Endothelial cell of umbilical vein (primary cell): ENCODE data around the gene ZNF699. TPM values are rescaled to one million over a fixed set of nuclear protein-coding genes. Genes with fewer than 3 reads are reported as not detected.

ENCODE experiments used
- BruUV-seq: library from RNA; stranded (reverse); fragments of 400-500 nt; replicated peaks from 2 replicates; lab custom pipeline; 2021; lab: Mats Ljungman, UMichigan
- CTCF ChIA-PET: fragments of 300-600, 350-600 bp; sonication (Branson Sonifier 250); formaldehyde crosslinking; loops from one replicate; lab custom pipeline; 2021; ENCODE audit warnings: antibody characterized with exemption, inconsistent platforms; lab: Charles Lee
- POLR2A ChIA-PET: fragments of 300-600, 350-600 bp; sonication (Branson Sonifier 250); formaldehyde crosslinking; loops from one replicate; lab custom pipeline; 2021; ENCODE audit warnings: antibody characterized with exemption, inconsistent platforms; lab: Charles Lee
- DNase-seq: peaks from one replicate; pipeline ENCODE4 v3.0.0-alpha.2; 2011; ENCODE audit warnings: low read depth, low spot score
- FAIRE-seq: peaks from 2 replicates; lab custom pipeline; 2011; peaks lifted over from hg19 to GRCh38; lab: Jason Lieb, UNC
- H2AFZ ChIP-seq: 2 replicates; pipeline ENCODE4 v1.6.0; 2012; ENCODE audit warnings: low read depth, low read length, control low read depth, inconsistent platforms
- H3K27ac ChIP-seq: 2 replicates; pipeline ENCODE4 v1.5.1; 2011; ENCODE audit warnings: low read depth, mild to moderate bottlenecking, control low read depth, low read length, moderate library complexity; ENCODE audit not compliant: insufficient read depth
- H3K27me3 ChIP-seq, 2 experiments: 2 replicates each; pipeline versions ENCODE4 v1.6.0 to v1.6.1; 2011; ENCODE audit warnings: low read length in 2 of 2, mixed read lengths in 1 of 2; ENCODE audit not compliant: control insufficient read depth in 2 of 2, insufficient read depth in 2 of 2
- H3K36me3 ChIP-seq, 2 experiments: 2 replicates in 1 of 2; 3 replicates in 1 of 2; pipeline ENCODE4 v1.5.1; 2011; ENCODE audit warnings: low read length in 2 of 2, mild to moderate bottlenecking in 1 of 2, moderate library complexity in 1 of 2; ENCODE audit not compliant: control insufficient read depth in 2 of 2, insufficient read depth in 2 of 2; ENCODE audit errors: extremely low read depth in 1 of 2
- H3K4me1 ChIP-seq: 3 replicates; pipeline ENCODE4 v1.5.1; 2011; ENCODE audit warnings: mild to moderate bottlenecking, low read length; ENCODE audit not compliant: control insufficient read depth, insufficient read depth; ENCODE audit errors: extremely low read depth
- H3K4me2 ChIP-seq: 2 replicates; pipeline ENCODE4 v1.6.1; 2011; ENCODE audit warnings: low read length, control low read depth, mixed read lengths; ENCODE audit not compliant: insufficient read depth
- H3K4me3 ChIP-seq, 3 experiments: fragments of 200-600 bp in 1 of 3; sonication (generic), shearing (Covaris generic) in 1 of 3; replicated peaks in 1 of 3; 2 replicates each; pipeline ENCODE4 v1.5.1; 2011 to 2016; ENCODE audit warnings: control low read depth in 3 of 3, low read length in 3 of 3, mild to moderate bottlenecking in 2 of 3, inconsistent platforms in 1 of 3, low read depth in 1 of 3, moderate library complexity in 1 of 3; ENCODE audit not compliant: insufficient read depth in 1 of 3
- H3K79me2 ChIP-seq: 2 replicates; pipeline ENCODE4 v1.6.0; 2012; ENCODE audit warnings: low read length, inconsistent platforms; ENCODE audit not compliant: control insufficient read depth, insufficient read depth
- H3K9ac ChIP-seq: replicated peaks from 2 replicates; pipeline ENCODE3; 2011; ENCODE audit warnings: low read length, control low read depth; ENCODE audit not compliant: insufficient read depth; ENCODE audit errors: extremely low read depth
- H3K9me1 ChIP-seq: replicated peaks from 3 replicates; pipeline ENCODE4 v1.6.0; 2011; ENCODE audit warnings: mild to moderate bottlenecking, low read length; ENCODE audit not compliant: control insufficient read depth, insufficient read depth; ENCODE audit errors: extremely low read depth
- H3K9me3 ChIP-seq: replicated peaks from 2 replicates; pipeline ENCODE4 v1.5.1; 2012; ENCODE audit warnings: low read length, inconsistent platforms; ENCODE audit not compliant: control insufficient read depth, insufficient read depth
- H4K20me1 ChIP-seq: replicated peaks from 2 replicates; pipeline ENCODE3; 2011; ENCODE audit warnings: mild to moderate bottlenecking, low read length; ENCODE audit not compliant: control insufficient read depth, insufficient read depth; ENCODE audit errors: extremely low read depth
- CTCF ChIP-seq, 2 donors: IDR thresholded peaks; 1 replicate in 1 of 2; 2 replicates in 1 of 2; pipeline ENCODE4 v1.5.1; 2011; ENCODE audit warnings: low read length in 2 of 2, mild to moderate bottlenecking in 2 of 2, moderate library complexity in 2 of 2, control low read depth in 1 of 2, inconsistent platforms in 1 of 2, low read depth in 1 of 2; ENCODE audit not compliant: insufficient read depth in 1 of 2; ENCODE audit errors: extremely low read depth in 1 of 2
- EZH2 ChIP-seq: IDR thresholded peaks from 2 replicates; pipeline ENCODE4 v1.6.1; 2012; ENCODE audit warnings: borderline replicate concordance, low read depth, mild to moderate bottlenecking, moderate library complexity, low read length, inconsistent platforms; ENCODE audit not compliant: severe bottlenecking
- FOS ChIP-seq: IDR thresholded peaks from 2 replicates; pipeline ENCODE4 v1.6.1; 2011; ENCODE audit warnings: mild to moderate bottlenecking, low read length, moderate library complexity, borderline replicate concordance; ENCODE audit not compliant: insufficient read depth
- GATA2 ChIP-seq: IDR thresholded peaks from 2 replicates; pipeline ENCODE4 v1.7.0; 2011; ENCODE audit warnings: low read depth, mild to moderate bottlenecking, moderate library complexity, mixed read lengths, low read length; ENCODE audit not compliant: insufficient read length, insufficient read depth
- JUN ChIP-seq: IDR thresholded peaks from 2 replicates; pipeline ENCODE4 v1.6.1; 2011; ENCODE audit warnings: borderline replicate concordance, low read depth; ENCODE audit not compliant: insufficient read length, insufficient read depth
- MAX ChIP-seq: IDR thresholded peaks from 2 replicates; pipeline ENCODE4 v1.6.1; 2011; ENCODE audit not compliant: insufficient read depth, insufficient read length
- MYC ChIP-seq: IDR thresholded peaks from one replicate; pipeline ENCODE4 v1.6.1; 2011; ENCODE audit warnings: mild to moderate bottlenecking, low read depth, low read length
- POLR2A ChIP-seq: IDR thresholded peaks from 2 replicates; pipeline ENCODE4 v1.6.1; 2012; ENCODE audit warnings: low read depth, mild to moderate bottlenecking, control low read depth, low read length
- POLR2AphosphoS5 ChIP-seq: IDR thresholded peaks from 2 replicates; pipeline ENCODE4 v1.6.1; 2012; ENCODE audit warnings: low read depth, mild to moderate bottlenecking, control low read depth, low read length, moderate library complexity; ENCODE audit not compliant: insufficient read depth
- dilution Hi-C: fragments of 300-500 bp; cut with MboI; formaldehyde crosslinking; loops from one replicate; pipeline ENCODE4 v1.15.0; 2019; ENCODE audit warnings: low sequenced_read_pairs; ENCODE audit not compliant: extremely low pct_ligation_motif_present
- intact Hi-C: fragments of 100-400 bp; cut with micrococcal nuclease; formaldehyde crosslinking; loops from one replicate; pipeline ENCODE4 v1.10.0; 2022
- polyA plus RNA-seq, 4 experiments: library from polyadenylated mRNA; depleted of rRNA in 3 of 4; stranded (reverse) in 3 of 4; unstranded in 1 of 4; fragments of >200 nt; gene quantifications; 2 replicates each; pipeline versions ENCODE4 v1.2.1 to v1.2.3, GENCODE V29; 2011 to 2012; ENCODE audit warnings: missing spikeins in 1 of 4
- total RNA-seq: library from RNA; stranded (reverse); gene quantifications from 2 replicates; pipeline ENCODE4 v1.2.3, GENCODE V29; 2021

ZNF699 gene
- total and polyA plus RNA-seq, 2 donors (not counting 3 experiments of a cell fraction or from before 2014, with no cell fraction given) = 0.59 to 4.7 TPM

GRCh38 chr19:9342610-9343304, 33.1 kb upstream of the ZNF699 start:
- Histone ChIP-seq H3K4me1 (no peaks in the 10 kb centered on the region), H3K9ac (no peak overlapping the region), H3K36me3 (no peaks in the 10 kb centered on the region), H3K4me2 (no peak overlapping the region), H3K27me3 (no peaks in the 10 kb centered on the region), H3K27ac (no peak overlapping the region), H3K79me2 (no peaks in the 10 kb centered on the region), H3K9me1 (no peaks in the 10 kb centered on the region), H4K20me1 (no peaks in the 10 kb centered on the region), H2AFZ (no peak overlapping the region), H3K9me3 (peaks cover 35% of the 10 kb centered on the region), H3K4me3 (no peak overlapping the region)
- no TSS peak for BruUV-seq
- FAIRE-seq (no peak), DNase-seq (no peak)
- intact Hi-C loops = loop anchor here (10.0 kb wide), 1 partner anchor 182 kb away; no protein-coding TSS in a partner anchor
- dilution Hi-C loops = no loop called here
- TF ChIP-seq MYC (no peak), FOS (no peak), MAX (no peak), POLR2A (no peak), EZH2 (no peak), CTCF (IDR thresholded peaks at IDR 0.05; ENCODE audit: extremely low read depth in 1 of 2, insufficient read depth in 1 of 2, low read depth in 1 of 2, low read length in 2 of 2) (no peak), JUN (no peak), POLR2AphosphoS5 (no peak), GATA2 (no peak)
- ChIA-PET CTCF (no interaction called here), POLR2A (no interaction called here)
